ENCODE data around the gene XPR1. TPM values are rescaled to one million over a fixed set of nuclear protein-coding genes. Genes with fewer than 3 reads are reported as not detected.
A peak's percentile ranks its signal among the peaks of the same experiment; 100 is the strongest.

The XPR1 gene
- total RNA-seq, 1 experiment from 2014 or later, result 39.7 TPM

- BruUV-seq (replicated peaks), result no TSS peak
These were observed 284.4 kb downstream of the XPR1 start for GRCh38 chr1:180916012-180916770.

GRCh38 chr1:180916771-180917170, 284.9 kb downstream of the XPR1 start:
- no peaks in the 10 kb centered on the region for H3K9me3 Mint-ChIP-seq (ENCODE audit: unreplicated experiment)
- POLR2A ChIA-PET, result interaction anchor here (0.7 kb wide), 2 partner anchors 21 to 225 kb away, joined by 3 to 4 read pairs; no protein-coding TSS in a partner anchor
- no peaks in the 10 kb centered on the region for H3K36me3 Mint-ChIP-seq (ENCODE audit: insufficient read depth, unreplicated experiment)
- intact Hi-C loops (cut with micrococcal nuclease), result no loop called here
- DNase-seq (ENCODE audit: unreplicated experiment), result no peak
- BruUV-seq (replicated peaks), result no TSS peak
- H3K4me3 Mint-ChIP-seq (ENCODE audit: unreplicated experiment), result no peak overlapping the region
- no peak for TF ChIP-seq CTCF (IDR thresholded peaks at IDR 0.05; ENCODE audit: unreplicated experiment)
- H3K27ac Mint-ChIP-seq (ENCODE audit: low read depth, unreplicated experiment), result no peak overlapping the region
- no peaks in the 10 kb centered on the region for H3K4me1 Mint-ChIP-seq (ENCODE audit: insufficient read depth, unreplicated experiment)
- H3K27me3 Mint-ChIP-seq (ENCODE audit: insufficient read depth, unreplicated experiment), result no peaks in the 10 kb centered on the region
- CTCF ChIA-PET, result interaction anchor here (1.1 kb wide), 1 partner anchor 15 kb away, joined by 3 read pairs; no protein-coding TSS in a partner anchor

More at GRCh38 chr1:180916012-180916770, 284.4 kb downstream of the XPR1 start:
- TF ChIP-seq CTCF (IDR thresholded peaks at IDR 0.05; ENCODE audit: unreplicated experiment), result no peak
- no peak overlapping the region for H3K27ac Mint-ChIP-seq (ENCODE audit: low read depth, unreplicated experiment)
- POLR2A ChIA-PET, result interaction anchor here (0.7 kb wide), 1 partner anchor 226 kb away, joined by 4 read pairs; no protein-coding TSS in a partner anchor
- CTCF ChIA-PET, result interaction anchor here (0.9 to 1.1 kb wide), 2 partner anchors 10 to 14 kb away, joined by 3 read pairs; no protein-coding TSS in a partner anchor
- no peaks in the 10 kb centered on the region for H3K27me3 Mint-ChIP-seq (ENCODE audit: insufficient read depth, unreplicated experiment)
- H3K9me3 Mint-ChIP-seq (ENCODE audit: unreplicated experiment), result no peaks in the 10 kb centered on the region
- no peak overlapping the region for H3K4me3 Mint-ChIP-seq (ENCODE audit: unreplicated experiment)
- H3K4me1 Mint-ChIP-seq (ENCODE audit: insufficient read depth, unreplicated experiment), result no peaks in the 10 kb centered on the region
- intact Hi-C loops (cut with micrococcal nuclease), result no loop called here
- H3K36me3 Mint-ChIP-seq (ENCODE audit: insufficient read depth, unreplicated experiment), result no peaks in the 10 kb centered on the region
- no peak for DNase-seq (ENCODE audit: unreplicated experiment)

- no peaks in the 10 kb centered on the region for H3K27me3 Mint-ChIP-seq (ENCODE audit: insufficient read depth, unreplicated experiment)
- no peak overlapping the region for H3K4me3 Mint-ChIP-seq (ENCODE audit: unreplicated experiment)
- intact Hi-C loops (cut with micrococcal nuclease), result no loop called here
- H3K36me3 Mint-ChIP-seq (ENCODE audit: insufficient read depth, unreplicated experiment), result no peaks in the 10 kb centered on the region
- peak; percentile 39 for DNase-seq (ENCODE audit: unreplicated experiment)
- no peak overlapping the region for H3K27ac Mint-ChIP-seq (ENCODE audit: low read depth, unreplicated experiment)
- H3K9me3 Mint-ChIP-seq (ENCODE audit: unreplicated experiment), result no peaks in the 10 kb centered on the region
- TF ChIP-seq CTCF (IDR thresholded peaks at IDR 0.05; ENCODE audit: unreplicated experiment), result no peak
- ChIA-PET POLR2A (interaction anchor here (0.7 kb wide), 1 partner anchor 21 kb away, joined by 3 read pairs; no protein-coding TSS in a partner anchor), CTCF (interaction anchor here (0.7 kb wide), 2 partner anchors 28 to 164 kb away, joined by 3 read pairs; no protein-coding TSS in a partner anchor)
- no TSS peak for BruUV-seq (replicated peaks)
- no peaks in the 10 kb centered on the region for H3K4me1 Mint-ChIP-seq (ENCODE audit: insufficient read depth, unreplicated experiment)
These were observed 285.7 kb downstream of the XPR1 start for GRCh38 chr1:180917306-180918065.

GRCh38 chr1:180918519-180918918, 286.7 kb downstream of the XPR1 start:
- intact Hi-C loops (cut with micrococcal nuclease), result no loop called here
- no peaks in the 10 kb centered on the region for H3K36me3 Mint-ChIP-seq (ENCODE audit: insufficient read depth, unreplicated experiment)
- H3K4me3 Mint-ChIP-seq (ENCODE audit: unreplicated experiment), result no peak overlapping the region
- ChIA-PET POLR2A (no interaction called here), CTCF (no interaction called here)
- BruUV-seq (replicated peaks), result no TSS peak
- TF ChIP-seq CTCF (IDR thresholded peaks at IDR 0.05; ENCODE audit: unreplicated experiment), result no peak
- no peaks in the 10 kb centered on the region for H3K9me3 Mint-ChIP-seq (ENCODE audit: unreplicated experiment)
- H3K4me1 Mint-ChIP-seq (ENCODE audit: insufficient read depth, unreplicated experiment), result peaks cover 4% of the 10 kb centered on the region
- no peaks in the 10 kb centered on the region for H3K27me3 Mint-ChIP-seq (ENCODE audit: insufficient read depth, unreplicated experiment)
- no peak overlapping the region for H3K27ac Mint-ChIP-seq (ENCODE audit: low read depth, unreplicated experiment)
- DNase-seq (ENCODE audit: unreplicated experiment), result no peak
